Stimulated activated CD8-positive, alpha-beta memory T cell treated with anti-CD3 and anti-CD28 coated beads, Interleukin-12 subunit alpha, Interleukin-12 subunit beta, amount 100 ng/mL, for 24 hours (primary cell): ENCODE results near the gene NLGN1.

Source experiments
- DNase-seq: peaks from one replicate; pipeline ENCODE4 v3.0.0-alpha.2; 2020; ENCODE audit errors: extremely low read depth

The NLGN1 gene

GRCh38 chr3:173709026-173709425 lies 311.5 kb downstream of the NLGN1 start:
- DNase-seq, result no peak

- no peak for DNase-seq
Observed at GRCh38 chr3:173711619-173712018, 314.1 kb downstream of the NLGN1 start.

GRCh38 chr3:173719585-173719984 lies 322.0 kb downstream of the NLGN1 start:
- DNase-seq, result no peak

- DNase-seq, result no peak
Observed at GRCh38 chr3:173725507-173725906, 328.0 kb downstream of the NLGN1 start.

- DNase-seq, result no peak
Observed at GRCh38 chr3:173730391-173730790, 332.8 kb downstream of the NLGN1 start.

GRCh38 chr3:173732237-173732636 lies 334.7 kb downstream of the NLGN1 start:
- no peak for DNase-seq

GRCh38 chr3:173733029-173733652 lies 335.6 kb downstream of the NLGN1 start:
- DNase-seq, result no peak

GRCh38 chr3:173734473-173734872 lies 336.9 kb downstream of the NLGN1 start:
- no peak for DNase-seq

GRCh38 chr3:173734895-173735294 lies 337.4 kb downstream of the NLGN1 start:
- no peak for DNase-seq

GRCh38 chr3:173735841-173736240 lies 338.3 kb downstream of the NLGN1 start:
- no peak for DNase-seq

GRCh38 chr3:173737167-173737808 lies 339.7 kb downstream of the NLGN1 start:
- DNase-seq, result no peak

GRCh38 chr3:173739726-173740125 lies 342.2 kb downstream of the NLGN1 start:
- no peak for DNase-seq

GRCh38 chr3:173742491-173742890 lies 344.9 kb downstream of the NLGN1 start:
- no peak for DNase-seq

- DNase-seq, result no peak
Observed at GRCh38 chr3:173743111-173743510, 345.6 kb downstream of the NLGN1 start.

GRCh38 chr3:173743516-173743915 lies 346.0 kb downstream of the NLGN1 start:
- no peak for DNase-seq

GRCh38 chr3:173744479-173744878 lies 346.9 kb downstream of the NLGN1 start:
- no peak for DNase-seq

- no peak for DNase-seq
Observed at GRCh38 chr3:173744895-173745294, 347.4 kb downstream of the NLGN1 start.

- DNase-seq, result no peak
Observed at GRCh38 chr3:173745952-173746682, 348.6 kb downstream of the NLGN1 start.

GRCh38 chr3:173747427-173747826 lies 349.9 kb downstream of the NLGN1 start:
- no peak for DNase-seq

GRCh38 chr3:173748105-173748504 lies 350.6 kb downstream of the NLGN1 start:
- DNase-seq, result no peak

GRCh38 chr3:173750095-173750494 lies 352.6 kb downstream of the NLGN1 start:
- no peak for DNase-seq

- DNase-seq, result no peak
Observed at GRCh38 chr3:173750591-173750990, 353.0 kb downstream of the NLGN1 start.

- DNase-seq, result no peak
Observed at GRCh38 chr3:173753593-173753992, 356.0 kb downstream of the NLGN1 start.
